Stimulated activated CD4-positive, alpha-beta T cell treated with anti-CD3 and anti-CD28 coated beads, Interleukin-12 subunit alpha, Interleukin-12 subunit beta, amount 100 ng/mL, for 24 hours (primary cell): ENCODE data around the gene TCAP.
A peak's percentile ranks its signal among the peaks of the same experiment; 100 is the strongest.

ENCODE experiments used
- DNase-seq, 2 experiments: peaks; one replicate each; pipeline ENCODE4 v3.0.0-alpha.2; 2020; ENCODE audit warnings: low read depth in 2 of 2

The TCAP gene

DNA sequence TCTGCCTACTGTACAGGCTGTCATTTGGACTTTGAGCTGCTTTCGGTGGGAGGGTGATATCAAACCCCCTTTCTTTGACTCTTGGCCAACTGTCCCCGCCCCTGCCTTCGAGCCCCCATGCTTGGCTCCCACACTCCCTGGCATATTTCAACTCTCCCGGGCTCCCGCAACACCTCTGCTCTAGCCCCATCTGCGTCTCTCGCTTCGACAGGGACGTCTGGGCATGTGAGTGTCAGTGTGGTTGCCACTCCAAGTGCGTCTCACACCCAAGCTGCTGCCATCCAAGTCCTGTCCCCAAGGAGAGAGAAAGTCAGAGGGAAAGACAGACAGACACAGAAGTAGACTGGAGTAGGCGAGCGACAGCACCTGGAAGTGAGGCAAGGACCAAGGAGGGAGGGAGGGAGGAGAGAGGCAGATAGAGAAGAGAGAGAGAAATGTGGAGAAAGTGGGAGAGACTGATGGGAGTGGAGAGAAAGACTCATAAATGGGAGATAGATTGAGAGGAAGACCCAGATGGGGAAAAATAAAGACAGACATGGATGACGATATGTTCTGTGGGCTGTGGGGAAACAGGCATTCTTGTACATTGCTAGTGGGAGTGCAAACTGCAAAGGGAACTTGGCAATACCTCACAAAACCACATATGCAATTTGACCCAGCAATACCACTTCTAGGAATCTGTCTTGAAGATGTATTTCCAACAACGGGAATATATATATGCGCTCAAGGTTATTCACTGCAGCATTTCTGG is 16.4 kb upstream of the TCAP start:
- DNase-seq = no peak

DNA sequence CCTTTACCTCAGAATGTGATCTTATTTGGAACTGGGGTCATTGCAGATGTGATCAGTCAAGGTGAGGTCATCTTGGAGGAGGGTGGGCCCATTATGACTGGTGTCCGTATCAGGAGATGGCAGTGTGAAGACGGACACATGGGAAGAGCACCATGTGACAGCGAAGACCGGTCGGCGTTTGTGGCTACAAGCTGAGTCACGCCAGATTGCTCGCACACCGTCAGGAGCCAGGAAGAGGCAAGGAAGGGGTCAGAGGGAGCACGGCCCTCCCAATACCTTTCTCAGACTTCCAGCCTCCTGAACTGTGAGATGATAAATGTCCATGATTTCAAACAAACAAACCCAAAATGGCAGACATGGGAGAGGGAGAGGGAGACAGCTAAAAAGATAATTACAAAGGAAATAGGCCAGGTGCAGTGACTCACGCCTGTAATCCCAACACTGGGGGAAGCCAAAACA is 15.0 kb upstream of the TCAP start:
- DNase-seq = no peak

DNA sequence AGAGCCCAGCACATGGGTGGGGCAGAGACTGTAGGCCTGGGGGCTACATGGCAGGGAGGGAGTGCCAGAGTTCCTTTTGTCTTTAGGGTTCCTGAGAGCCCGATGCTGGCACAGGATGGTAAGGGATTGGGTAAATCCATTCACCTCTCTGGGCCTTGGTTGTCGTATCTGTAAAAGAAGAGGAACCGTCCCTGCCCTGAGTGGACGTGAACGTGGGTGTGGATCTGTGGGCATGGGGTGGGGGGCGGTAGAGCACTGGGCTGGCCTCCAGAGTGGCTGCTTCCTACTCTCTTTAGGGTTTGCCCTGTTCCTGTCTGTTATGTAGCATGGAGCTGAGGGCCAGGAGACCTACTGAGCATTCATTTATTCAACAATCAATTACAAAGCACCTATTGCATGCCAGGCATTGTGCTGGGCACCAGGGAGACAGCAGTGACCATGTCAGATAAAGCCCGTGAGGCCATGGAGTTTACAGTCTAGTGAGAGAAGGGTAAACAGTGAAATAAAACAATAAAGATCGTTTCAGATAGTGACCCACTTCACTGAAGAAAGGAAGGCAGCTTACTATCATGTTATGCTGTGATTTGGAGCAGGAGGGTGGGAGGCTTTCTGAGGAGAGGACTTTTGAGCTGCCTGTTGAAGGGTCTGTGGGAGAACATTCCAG is 13.1 kb upstream of the TCAP start:
- no peak for DNase-seq

DNA sequence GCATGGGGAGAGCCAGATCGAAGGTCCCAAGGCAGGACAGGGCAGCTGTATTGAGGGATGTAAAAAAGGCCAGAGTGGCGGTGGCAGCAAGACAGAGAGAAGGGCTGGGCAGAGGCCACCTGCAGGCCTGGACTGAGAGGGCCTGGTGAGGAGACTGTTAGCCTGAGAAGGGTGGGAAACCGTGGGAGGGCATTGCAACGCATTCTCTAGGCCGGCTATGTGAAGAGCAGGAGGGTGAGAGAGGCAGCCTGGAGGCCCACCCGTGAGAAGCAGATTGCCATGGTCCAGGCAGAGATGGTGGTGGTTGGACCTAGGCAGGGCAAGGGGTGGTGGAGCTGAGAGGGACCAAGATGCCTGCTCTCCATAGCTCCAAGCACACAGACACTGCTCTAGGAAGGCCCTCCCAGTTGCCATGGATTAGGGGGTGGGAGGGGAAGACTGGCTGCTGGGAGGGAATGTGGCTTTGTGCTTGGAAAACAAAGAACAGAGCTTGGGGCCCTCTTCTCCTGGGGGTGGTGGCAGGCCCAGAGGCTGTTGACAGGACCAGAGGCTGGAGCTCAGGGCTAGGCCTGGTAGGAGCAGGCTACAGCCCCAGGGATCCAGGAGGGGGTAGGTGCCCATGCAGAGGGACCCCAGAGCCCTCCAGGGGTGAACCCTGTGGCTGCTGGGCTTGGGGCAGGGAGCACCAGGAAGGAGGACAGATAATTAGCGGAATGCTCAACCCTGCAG is 12.4 kb upstream of the TCAP start:
- no peak for DNase-seq

DNA sequence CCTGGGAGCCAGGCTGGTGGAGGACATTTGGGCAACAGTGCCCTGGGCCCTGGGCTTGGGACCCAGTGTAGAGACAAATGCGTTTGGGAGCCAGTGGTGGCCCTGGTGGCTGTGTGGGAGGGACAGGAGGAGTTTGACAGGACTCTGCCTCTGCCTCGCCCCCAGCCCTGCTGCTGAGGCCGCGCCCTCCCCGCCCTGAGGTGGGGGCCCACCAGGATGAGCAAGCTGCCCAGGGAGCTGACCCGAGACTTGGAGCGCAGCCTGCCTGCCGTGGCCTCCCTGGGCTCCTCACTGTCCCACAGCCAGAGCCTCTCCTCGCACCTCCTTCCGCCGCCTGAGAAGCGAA is 11.9 kb upstream of the TCAP start:
- DNase-seq = no peak

DNA sequence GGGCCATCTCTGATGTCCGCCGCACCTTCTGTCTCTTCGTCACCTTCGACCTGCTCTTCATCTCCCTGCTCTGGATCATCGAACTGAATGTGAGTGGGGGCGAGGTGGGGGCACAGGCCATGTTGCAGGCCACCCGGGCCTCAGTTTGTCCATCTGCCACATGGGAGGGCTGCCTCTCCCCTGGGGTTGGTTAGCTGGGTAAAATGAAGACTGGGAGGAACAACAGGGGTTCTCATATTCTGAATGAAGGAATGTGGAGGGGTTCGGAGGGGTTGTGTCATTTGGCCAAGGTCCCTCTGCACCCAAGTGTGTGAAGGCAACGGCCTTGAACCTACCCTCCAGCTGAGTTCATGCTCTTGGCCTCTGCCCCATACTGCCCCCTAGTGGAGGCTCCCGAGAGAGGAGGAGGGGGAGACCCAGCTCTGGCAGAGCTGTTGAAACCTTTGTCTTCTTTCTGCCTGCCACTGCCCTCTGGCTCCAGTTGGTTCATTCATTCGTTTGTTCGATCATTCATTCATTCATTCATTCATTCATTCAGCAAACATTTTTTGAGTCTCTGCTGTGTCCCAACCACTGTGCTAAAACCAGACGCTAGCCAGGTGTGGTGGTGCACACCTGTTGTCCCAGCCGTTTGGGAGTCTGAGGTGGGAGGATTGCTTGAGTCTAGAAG is 11.4 kb upstream of the TCAP start:
- DNase-seq = peak; percentile 59 to 78

DNA sequence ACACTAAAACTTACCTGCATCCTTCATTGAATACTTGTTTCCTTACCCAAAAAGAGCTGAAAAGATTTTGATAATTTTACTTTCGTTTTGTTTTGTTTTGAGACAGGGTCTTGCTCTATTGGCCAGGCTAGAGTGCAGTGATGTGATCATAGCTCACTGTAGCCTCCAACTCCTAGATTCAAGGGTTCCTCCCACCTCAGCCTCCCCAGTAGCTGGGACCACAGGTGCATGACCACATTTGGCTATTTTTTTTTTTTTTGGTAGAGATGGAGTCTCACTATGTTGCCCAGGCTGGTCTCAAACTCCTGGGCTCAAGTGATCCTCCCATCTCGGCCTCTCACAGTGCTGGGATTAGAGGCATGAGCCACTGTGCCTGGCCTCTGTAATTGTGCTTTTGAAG is 10.0 kb upstream of the TCAP start:
- no peak for DNase-seq

DNA sequence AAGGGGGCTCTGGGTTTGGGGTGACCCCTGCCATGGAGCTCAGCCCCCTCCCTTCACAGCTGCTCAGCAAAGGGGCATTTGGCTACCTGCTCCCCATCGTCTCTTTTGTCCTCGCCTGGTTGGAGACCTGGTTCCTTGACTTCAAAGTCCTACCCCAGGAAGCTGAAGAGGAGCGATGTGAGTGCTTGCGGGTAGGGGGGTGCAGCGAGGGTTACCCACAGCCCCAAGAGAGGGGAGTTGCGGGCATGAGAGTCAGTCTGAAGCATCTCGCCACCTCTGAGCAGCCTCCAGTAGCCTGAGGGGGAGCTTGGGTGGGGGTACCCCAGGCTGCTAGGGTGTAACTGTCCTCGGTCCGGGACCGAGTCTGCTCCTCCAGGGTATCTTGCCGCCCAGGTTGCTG is 6.8 kb upstream of the TCAP start:
- DNase-seq = no peak

DNA sequence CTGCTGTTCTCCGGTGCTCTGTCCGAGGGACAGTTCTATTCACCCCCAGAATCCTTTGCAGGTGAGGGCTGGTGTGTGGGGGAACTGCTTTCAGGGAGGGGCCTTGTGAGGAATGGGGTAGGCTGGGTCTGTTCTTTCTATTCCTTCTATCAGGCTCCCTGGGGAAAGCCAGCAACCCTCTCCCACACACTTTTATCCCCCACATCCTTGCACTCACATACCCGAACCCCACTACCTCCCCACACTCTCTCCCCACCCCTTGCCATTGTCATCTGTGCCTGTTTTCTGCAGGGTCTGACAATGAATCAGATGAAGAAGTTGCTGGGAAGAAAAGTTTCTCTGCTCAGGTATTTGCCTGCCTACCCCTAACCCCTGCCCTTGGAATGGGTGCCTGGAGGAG is 6.4 kb upstream of the TCAP start:
- DNase-seq = no peak

DNA sequence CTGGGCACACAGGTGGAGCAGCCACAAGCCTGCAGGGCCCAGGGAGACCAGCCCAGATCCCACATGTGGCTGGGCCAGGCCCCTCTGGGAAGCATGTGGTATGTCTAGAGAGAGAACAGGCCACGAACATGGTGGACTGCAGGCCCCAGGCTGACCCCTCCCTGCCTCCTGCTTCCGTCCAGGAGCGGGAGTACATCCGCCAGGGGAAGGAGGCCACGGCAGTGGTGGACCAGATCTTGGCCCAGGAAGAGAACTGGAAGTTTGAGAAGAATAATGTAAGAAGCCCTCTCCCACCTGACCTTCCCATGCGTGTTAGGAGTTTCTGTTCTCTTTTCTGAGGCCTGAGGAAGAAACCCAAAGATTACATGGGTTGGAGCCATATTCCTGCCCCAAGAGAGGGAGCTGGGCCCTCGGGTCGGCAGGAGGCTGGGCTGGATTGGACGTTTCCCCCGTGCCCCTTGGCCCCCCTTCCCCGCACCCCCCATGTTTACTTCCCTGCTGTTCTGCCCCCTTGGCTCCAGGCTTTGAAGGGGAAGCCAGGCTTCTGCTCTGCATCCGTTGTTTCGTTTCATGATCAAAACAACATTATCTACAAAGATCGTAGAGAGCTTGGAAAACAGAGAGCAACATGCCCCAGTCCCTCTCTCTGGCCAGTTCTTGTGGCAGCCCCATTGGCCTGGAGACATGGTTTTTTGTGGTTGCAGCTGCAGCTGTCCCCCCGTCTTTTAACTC is 5.7 kb upstream of the TCAP start:
- no peak for DNase-seq

DNA sequence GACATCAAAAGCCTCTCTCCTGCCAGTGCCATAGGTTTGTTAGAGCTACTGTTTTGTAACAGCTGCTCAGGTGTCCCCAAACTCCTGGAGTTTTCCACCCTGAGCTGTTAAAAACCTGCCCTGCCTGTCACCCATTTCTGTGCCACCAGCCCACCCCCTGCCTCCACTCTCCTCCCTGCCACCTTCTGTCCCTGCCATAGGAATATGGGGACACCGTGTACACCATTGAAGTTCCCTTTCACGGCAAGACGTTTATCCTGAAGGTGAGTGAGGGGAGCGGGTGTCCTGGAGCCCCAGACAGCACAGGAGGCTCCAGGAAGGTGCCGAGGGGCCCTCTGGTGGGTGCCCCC is 5.2 kb upstream of the TCAP start:
- DNase-seq = no peak

DNA sequence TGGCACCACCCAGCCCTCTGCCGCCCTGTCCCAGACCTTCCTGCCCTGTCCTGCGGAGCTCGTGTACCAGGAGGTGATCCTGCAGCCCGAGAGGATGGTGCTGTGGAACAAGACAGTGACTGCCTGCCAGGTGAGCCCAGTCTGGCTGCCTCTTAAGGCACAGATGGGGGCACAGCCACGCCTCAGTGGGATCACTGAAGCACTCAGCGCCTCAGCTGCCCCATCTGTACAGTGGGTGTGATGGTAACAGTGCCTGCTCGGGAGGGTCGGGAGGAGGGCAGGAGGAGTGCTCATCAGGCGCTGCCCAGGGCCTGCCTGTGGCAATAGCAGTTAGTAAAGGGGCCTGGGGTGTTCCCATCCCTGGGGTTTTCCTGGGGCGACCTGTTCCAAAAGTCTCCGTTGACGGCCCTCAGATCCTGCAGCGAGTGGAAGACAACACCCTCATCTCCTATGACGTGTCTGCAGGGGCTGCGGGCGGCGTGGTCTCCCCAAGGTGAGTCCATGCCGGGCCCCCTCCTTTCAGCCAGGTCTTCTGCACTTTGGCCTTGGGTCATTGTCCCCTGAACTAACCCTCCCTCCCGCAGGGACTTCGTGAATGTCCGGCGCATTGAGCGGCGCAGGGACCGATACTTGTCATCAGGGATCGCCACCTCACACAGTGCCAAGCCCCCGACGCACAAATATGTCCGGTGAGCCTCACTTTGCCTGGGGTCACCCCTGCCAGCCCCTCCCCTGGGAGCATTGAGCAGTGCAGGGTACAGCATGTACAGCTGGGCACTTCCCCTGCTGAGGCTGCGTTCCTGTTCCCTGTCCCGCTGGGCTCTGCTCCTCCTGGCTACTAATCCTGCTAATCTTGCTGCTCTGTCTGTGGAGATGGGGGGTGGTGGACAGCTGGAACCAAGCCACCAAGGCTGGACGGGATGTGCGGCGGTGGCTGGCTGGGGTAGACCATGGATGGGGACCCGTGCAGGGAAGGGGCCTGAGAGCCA is 4.5 kb upstream of the TCAP start:
- no peak for DNase-seq

DNA sequence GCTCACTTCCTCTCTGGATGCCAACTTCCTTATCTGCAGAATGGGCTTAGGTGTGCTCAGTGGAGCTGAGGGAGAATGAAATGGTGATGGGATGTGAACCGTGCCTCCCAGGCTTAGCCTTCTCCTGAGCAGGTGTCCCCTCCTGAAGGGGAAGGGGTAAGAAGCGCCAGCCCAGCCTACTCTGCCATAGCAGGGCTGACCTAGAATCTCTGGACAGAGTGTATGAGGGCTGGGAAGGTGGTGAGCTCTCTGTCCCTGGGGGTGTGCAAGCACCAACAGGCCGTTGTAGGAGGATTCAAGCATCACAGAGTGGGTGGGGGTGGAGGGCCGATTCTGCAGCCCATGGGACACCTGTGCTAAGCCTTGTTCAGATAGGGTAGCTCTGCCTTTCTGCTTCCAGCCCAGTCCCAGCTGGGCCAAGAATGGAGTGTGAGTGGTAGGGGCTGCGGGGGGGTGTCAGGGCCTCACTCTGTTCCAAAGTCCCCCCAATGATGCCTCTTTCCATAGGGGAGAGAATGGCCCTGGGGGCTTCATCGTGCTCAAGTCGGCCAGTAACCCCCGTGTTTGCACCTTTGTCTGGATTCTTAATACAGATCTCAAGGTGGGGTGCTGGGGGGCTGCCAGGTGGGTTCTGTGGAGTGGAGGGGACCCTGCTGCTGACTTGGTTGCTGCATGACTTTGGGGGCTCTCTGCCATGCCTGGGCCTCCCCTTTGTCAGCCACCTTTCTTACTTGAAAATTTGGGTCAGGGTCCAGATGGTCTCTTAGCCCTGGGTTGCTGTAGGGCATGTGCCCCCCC is 3.2 kb upstream of the TCAP start:
- no peak for DNase-seq

DNA sequence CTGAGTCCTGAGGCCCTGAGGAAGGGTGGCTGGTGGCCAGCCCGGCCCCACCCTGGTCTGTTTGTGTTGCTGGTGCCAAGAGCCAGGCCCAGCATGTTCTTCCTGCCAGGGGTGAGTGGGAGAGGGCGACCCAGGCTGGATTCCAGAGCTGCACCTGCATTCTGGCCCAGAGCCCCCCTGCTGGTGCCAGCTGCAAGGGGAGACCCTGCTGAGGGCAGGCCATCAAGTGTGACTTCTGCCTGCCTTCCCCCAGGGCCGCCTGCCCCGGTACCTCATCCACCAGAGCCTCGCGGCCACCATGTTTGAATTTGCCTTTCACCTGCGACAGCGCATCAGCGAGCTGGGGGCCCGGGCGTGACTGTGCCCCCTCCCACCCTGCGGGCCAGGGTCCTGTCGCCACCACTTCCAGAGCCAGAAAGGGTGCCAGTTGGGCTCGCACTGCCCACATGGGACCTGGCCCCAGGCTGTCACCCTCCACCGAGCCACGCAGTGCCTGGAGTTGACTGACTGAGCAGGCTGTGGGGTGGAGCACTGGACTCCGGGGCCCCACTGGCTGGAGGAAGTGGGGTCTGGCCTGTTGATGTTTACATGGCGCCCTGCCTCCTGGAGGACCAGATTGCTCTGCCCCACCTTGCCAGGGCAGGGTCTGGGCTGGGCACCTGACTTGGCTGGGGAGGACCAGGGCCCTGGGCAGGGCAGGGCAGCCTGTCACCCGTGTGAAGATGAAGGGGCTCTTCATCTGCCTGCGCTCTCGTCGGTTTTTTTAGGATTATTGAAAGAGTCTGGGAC is 2.4 kb upstream of the TCAP start:
- DNase-seq = no peak

DNA sequence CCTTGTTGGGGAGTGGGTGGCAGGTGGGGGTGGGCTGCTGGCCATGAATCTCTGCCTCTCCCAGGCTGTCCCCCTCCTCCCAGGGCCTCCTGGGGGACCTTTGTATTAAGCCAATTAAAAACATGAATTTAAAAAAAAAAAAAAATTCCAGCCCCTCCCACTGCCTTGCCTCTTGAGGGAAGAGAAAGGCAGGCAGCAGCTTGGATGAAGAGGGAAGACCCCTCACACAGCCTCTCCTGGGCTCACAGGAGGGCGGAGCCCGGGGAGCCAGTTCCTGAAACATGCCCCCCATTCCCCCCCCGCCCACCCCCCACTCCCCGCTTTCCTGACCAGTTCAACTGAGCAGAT is 1.8 kb upstream of the TCAP start:
- DNase-seq = no peak

DNA sequence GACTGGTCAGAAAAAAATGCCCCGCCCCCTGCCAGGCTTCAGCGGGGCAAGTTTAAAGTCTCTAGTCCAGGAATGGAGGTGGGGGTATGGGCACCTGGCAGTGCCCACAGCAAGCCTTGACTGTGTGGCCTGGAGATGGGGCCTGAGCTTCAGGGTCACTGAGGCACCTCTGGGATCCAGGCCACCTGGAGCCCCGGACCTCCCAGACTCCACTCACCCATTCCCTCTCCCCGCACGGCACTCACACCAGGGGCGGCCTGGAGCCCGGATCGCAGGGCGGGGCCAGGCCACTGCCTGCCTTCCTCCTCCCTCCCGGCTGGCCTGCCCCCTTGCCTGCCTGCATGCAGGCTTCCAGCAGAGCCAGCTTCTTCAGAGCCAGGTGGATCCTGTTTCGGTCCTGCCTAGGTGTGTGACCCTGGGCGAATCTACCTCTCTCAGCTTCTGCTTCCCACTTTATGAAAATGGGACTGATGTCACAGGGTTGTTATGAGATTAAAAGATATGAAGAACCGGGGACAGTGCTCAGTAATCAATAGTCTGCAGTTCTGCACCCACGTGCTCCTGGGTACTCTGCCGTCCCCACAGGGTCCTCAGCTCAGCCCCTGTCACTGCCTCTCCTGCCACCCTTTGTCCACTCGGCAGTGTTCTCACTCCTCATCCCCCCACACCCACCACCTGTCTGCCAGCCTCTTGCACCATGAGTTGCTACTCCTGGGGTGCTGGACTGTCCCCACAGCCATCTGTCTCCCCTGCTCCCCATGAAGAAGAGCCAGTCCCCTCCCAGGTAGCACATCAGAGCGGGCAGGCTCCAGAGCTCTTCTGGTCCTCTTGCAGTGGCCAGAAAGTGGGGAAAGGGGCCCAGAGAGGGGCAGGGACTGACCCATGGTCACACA is 1.2 kb upstream of the TCAP start:
- DNase-seq = no peak

DNA sequence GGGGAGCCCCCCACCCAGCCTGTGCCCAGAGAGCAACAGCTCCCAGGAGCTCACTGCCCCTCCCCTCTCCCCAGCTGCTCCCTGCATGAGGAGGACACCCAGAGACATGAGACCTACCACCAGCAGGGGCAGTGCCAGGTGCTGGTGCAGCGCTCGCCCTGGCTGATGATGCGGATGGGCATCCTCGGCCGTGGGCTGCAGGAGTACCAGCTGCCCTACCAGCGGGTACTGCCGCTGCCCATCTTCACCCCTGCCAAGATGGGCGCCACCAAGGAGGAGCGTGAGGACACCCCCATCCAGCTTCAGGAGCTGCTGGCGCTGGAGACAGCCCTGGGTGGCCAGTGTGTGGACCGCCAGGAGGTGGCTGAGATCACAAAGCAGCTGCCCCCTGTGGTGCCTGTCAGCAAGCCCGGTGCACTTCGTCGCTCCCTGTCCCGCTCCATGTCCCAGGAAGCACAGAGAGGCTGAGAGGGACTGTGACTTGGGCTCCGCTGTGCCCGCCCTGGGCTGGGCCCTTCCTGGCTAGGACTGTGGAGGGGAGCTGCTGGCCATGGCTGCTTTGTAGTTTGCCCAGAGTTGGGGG is 584 bp downstream of the TCAP start:
- DNase-seq = no peak

DNA sequence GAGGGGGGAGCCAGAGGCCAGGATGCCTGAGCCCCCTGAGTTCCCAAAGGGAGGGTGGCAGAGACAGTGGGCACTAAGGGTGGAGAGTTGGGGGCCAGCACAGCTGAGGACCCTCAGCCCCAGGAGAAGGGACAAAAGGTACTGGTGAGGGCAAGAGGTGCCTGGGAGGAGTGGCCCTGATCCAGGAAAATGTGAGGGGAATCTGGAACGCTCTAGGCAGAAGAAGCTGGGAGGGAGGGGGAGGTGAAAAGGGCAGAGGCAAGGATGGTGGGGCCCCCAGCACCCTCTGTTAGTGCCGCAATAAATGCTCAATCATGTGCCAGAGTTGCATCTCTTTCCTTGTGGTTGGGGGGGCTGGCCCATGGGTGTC is 1.1 kb downstream of the TCAP start:
- DNase-seq = no peak
